HepG2 (cell line): ENCODE results near the gene QKI. TPM values are rescaled to one million over a fixed set of nuclear protein-coding genes. Genes with fewer than 3 reads are reported as not detected.

Experiments used
- GATAD1 ChIP-seq: IDR thresholded peaks from 2 replicates; pipeline ENCODE4 v1.6.1; 2016; ENCODE audit warnings: missing genetic modification reagents, missing compliant biosample characterization
- HNRNPUL1 ChIP-seq: fragments of 200-400 bp; formaldehyde crosslinking; IDR thresholded peaks from 2 replicates; pipeline ENCODE4 v1.6.1; 2017; ENCODE audit warnings: low read depth, mild to moderate bottlenecking, low read length, moderate library complexity
- HOXA9 ChIP-seq: sonication (generic); formaldehyde crosslinking; IDR thresholded peaks from 2 replicates; pipeline ENCODE4 v1.8.1; 2022; ENCODE audit warnings: missing genetic modification reagents, mild to moderate bottlenecking, moderate library complexity, borderline replicate concordance
- KDM2A ChIP-seq: sonication (generic); formaldehyde crosslinking; IDR thresholded peaks from 2 replicates; pipeline ENCODE4 v1.4.0; 2020; ENCODE audit warnings: low read depth, missing genetic modification reagents, borderline replicate concordance
- MTF2 ChIP-seq: sonication (generic); formaldehyde crosslinking; IDR thresholded peaks from 2 replicates; pipeline ENCODE4 v1.5.0; 2020; ENCODE audit warnings: missing genetic modification reagents, borderline replicate concordance
- NFE2L1 ChIP-seq: sonication (generic); formaldehyde crosslinking; IDR thresholded peaks from 2 replicates; pipeline ENCODE4 v1.4.0; 2020; ENCODE audit warnings: missing genetic modification reagents, mild to moderate bottlenecking, borderline replicate concordance
- PHF21A ChIP-seq: sonication (generic); formaldehyde crosslinking; IDR thresholded peaks from 2 replicates; pipeline ENCODE4 v1.5.0; 2020; ENCODE audit warnings: mild to moderate bottlenecking, missing genetic modification reagents
- RBM22 ChIP-seq: fragments of 200-400 bp; formaldehyde crosslinking; optimal IDR thresholded peaks from 2 replicates; pipeline ENCODE3; 2017; ENCODE audit warnings: mild to moderate bottlenecking, low read length, moderate library complexity
- SMYD3 ChIP-seq: sonication (generic); formaldehyde crosslinking; IDR thresholded peaks from 2 replicates; pipeline ENCODE4 v1.8.1; 2023; ENCODE audit warnings: mild to moderate bottlenecking, missing genetic modification reagents
- ZBTB49 ChIP-seq: sonication (generic); formaldehyde crosslinking; IDR thresholded peaks from 2 replicates; pipeline ENCODE4 v1.4.0; 2020; ENCODE audit warnings: missing genetic modification reagents, borderline replicate concordance
- ZEB1 ChIP-seq: IDR thresholded peaks from 2 replicates; pipeline ENCODE4 v1.6.1; 2012; ENCODE audit warnings: mild to moderate bottlenecking, low read depth, inconsistent platforms; ENCODE audit not compliant: insufficient replicate concordance
- ZFP36 ChIP-seq: fragments of 150-350 bp; IDR thresholded peaks from 2 replicates; pipeline ENCODE4 v1.6.1; 2018; ENCODE audit warnings: borderline replicate concordance, low read length, low read depth; ENCODE audit not compliant: partially characterized antibody
- ZGPAT ChIP-seq: IDR thresholded peaks from 2 replicates; pipeline ENCODE4 v1.6.1; 2016; ENCODE audit warnings: mild to moderate bottlenecking
- ZNF383 ChIP-seq: sonication (generic); formaldehyde crosslinking; IDR thresholded peaks from 2 replicates; pipeline ENCODE4 v1.4.0; 2020; ENCODE audit warnings: missing genetic modification reagents, mild to moderate bottlenecking, borderline replicate concordance
- ZNF432 ChIP-seq: sonication (generic); formaldehyde crosslinking; IDR thresholded peaks from 2 replicates; pipeline ENCODE4 v1.5.0; 2020; ENCODE audit warnings: missing genetic modification reagents, mild to moderate bottlenecking, borderline replicate concordance
- ZNF709 ChIP-seq: sonication (generic); formaldehyde crosslinking; IDR thresholded peaks from 2 replicates; pipeline ENCODE4 v1.5.0; 2020; ENCODE audit warnings: mild to moderate bottlenecking, missing genetic modification reagents
- polyA plus RNA-seq, 8 experiments: library from polyadenylated mRNA; depleted of rRNA in 3 of 8; stranded (reverse) in 7 of 8; unstranded in 1 of 8; fragments of >200 nt; fragmentation: Illumina TruSeq in 4 of 8; extraction: Trizol in 4 of 8; gene quantifications; 2 replicates each; pipeline versions ENCODE4 v1.2.1 to v1.2.3, GENCODE V29; 2011 to 2016; ENCODE audit warnings: low read depth in 4 of 8, missing spikeins in 1 of 8, mixed read lengths in 1 of 8; ENCODE audit not compliant: insufficient read depth in 1 of 8
- total RNA-seq, 5 experiments: library from RNA; depleted of rRNA; stranded (reverse); fragments of >200 nt; fragmentation: Illumina TruSeq; extraction: Trizol; gene quantifications; 2 replicates each; pipeline ENCODE4 v1.2.3, GENCODE V29; 2016; ENCODE audit warnings: low read depth in 1 of 5
- TF ChIP-seq, protein P1 (sequence below): sonication (generic); formaldehyde crosslinking; IDR thresholded peaks from 2 replicates; pipeline ENCODE4 v1.4.0; 2020; ENCODE audit warnings: missing genetic modification reagents, borderline replicate concordance
- TF ChIP-seq, protein P2 (sequence below): sonication (generic); formaldehyde crosslinking; conservative IDR thresholded peaks from 2 replicates; pipeline ENCODE4 v1.8.1; 2023; ENCODE audit warnings: missing genetic modification reagents

Gene QKI
- total and polyA plus RNA-seq, 2 of the 13 experiments (the other 11 are each of a cell fraction or from before 2014, with no cell fraction given): 136 to 137 TPM

DNA sequence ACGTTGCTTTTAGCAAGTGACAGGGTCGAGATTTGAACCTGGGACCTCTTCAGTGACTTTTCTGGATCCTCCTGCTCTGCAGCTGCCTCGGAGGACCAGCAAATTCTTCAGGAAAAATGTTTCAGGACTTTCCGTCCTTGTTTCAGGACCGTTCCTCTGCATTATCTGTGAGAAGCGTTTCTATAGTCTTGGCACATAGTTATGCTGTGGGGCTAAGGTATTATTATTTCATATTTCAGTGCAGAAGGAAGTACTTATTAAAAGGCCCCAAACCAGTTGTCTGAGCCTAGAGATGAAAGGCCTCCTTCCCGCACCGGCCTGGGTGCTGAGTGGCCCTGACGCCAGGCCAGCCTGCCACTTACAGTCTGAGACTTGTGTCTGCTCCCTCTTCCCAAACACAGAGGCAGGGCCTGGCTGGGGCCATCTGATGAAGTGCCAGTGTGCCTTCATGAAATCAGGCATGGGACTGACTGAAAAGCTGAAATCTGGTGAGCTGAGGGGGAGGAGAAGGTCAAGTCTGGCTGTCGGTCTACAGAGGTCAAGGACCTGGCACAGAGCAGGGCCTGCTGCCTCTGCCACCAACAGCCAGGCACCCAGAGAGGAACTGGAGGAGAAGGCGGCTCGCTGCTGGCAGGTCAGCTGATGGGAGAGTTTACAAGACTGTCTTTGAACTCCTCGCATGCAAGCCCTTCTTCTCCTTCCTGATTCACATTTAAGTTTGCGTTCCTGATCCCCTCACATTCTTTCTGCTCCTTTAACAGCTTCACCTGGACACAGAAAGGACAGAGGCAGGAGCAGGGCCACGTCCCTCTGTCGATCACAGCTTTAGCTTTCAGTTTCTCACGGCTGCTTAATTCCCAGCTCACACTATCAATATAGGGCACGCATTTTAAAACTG is 8.9 kb upstream of the QKI start (continued):
- TF ChIP-seq, protein P1, sequence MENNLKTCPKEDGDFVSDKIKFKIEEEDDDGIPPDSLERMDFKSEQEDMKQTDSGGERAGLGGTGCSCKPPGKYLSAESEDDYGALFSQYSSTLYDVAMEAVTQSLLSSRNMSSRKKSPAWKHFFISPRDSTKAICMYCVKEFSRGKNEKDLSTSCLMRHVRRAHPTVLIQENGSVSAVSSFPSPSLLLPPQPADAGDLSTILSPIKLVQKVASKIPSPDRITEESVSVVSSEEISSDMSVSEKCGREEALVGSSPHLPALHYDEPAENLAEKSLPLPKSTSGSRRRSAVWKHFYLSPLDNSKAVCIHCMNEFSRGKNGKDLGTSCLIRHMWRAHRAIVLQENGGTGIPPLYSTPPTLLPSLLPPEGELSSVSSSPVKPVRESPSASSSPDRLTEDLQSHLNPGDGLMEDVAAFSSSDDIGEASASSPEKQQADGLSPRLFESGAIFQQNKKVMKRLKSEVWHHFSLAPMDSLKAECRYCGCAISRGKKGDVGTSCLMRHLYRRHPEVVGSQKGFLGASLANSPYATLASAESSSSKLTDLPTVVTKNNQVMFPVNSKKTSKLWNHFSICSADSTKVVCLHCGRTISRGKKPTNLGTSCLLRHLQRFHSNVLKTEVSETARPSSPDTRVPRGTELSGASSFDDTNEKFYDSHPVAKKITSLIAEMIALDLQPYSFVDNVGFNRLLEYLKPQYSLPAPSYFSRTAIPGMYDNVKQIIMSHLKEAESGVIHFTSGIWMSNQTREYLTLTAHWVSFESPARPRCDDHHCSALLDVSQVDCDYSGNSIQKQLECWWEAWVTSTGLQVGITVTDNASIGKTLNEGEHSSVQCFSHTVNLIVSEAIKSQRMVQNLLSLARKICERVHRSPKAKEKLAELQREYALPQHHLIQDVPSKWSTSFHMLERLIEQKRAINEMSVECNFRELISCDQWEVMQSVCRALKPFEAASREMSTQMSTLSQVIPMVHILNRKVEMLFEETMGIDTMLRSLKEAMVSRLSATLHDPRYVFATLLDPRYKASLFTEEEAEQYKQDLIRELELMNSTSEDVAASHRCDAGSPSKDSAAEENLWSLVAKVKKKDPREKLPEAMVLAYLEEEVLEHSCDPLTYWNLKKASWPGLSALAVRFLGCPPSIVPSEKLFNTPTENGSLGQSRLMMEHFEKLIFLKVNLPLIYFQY (CRISPR knock-in tag): no peak
- TF ChIP-seq MTF2 (CRISPR knock-in tag) (no peak), GATAD1 (CRISPR knock-in tag) (no peak), HNRNPUL1 (no peak), SMYD3 (CRISPR knock-in tag) (0 out of 2 replicates have a peak, but pooled peaks have one; percentile 86), ZGPAT (peak; percentile 42; the same call in 1 of the 2 replicates), KDM2A (CRISPR knock-in tag) (no peak; the same call in 1 of the 2 replicates), ZBTB49 (CRISPR knock-in tag) (no peak), PHF21A (0 out of 2 replicates have a peak, but pooled peaks have one; percentile 34), RBM22 (no peak), ZNF383 (CRISPR knock-in tag) (no peak), ZNF432 (no peak), ZFP36 (peak; percentile 5), ZNF709 (CRISPR knock-in tag) (peak; percentile 59; the same call in 1 of the 2 replicates), HOXA9 (CRISPR knock-in tag) (no peak), NFE2L1 (no peak), ZEB1 (no peak)
- TF ChIP-seq, protein P2, sequence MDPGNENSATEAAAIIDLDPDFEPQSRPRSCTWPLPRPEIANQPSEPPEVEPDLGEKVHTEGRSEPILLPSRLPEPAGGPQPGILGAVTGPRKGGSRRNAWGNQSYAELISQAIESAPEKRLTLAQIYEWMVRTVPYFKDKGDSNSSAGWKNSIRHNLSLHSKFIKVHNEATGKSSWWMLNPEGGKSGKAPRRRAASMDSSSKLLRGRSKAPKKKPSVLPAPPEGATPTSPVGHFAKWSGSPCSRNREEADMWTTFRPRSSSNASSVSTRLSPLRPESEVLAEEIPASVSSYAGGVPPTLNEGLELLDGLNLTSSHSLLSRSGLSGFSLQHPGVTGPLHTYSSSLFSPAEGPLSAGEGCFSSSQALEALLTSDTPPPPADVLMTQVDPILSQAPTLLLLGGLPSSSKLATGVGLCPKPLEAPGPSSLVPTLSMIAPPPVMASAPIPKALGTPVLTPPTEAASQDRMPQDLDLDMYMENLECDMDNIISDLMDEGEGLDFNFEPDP (CRISPR knock-in tag): no peak
